Kasumi-1 (cell line): Measurements from ENCODE around the gene UBN1.

Source experiments
- DNase-seq, 2 experiments: peaks; one replicate each; lab custom pipeline; 2025; lab: John Stamatoyannopoulos, UW

UBN1 gene

GRCh38 chr16:4931381-4931780, 84.1 kb downstream of the UBN1 start:
- no peak for DNase-seq
